ENCODE results near the gene F7. TPM values are rescaled to one million over a fixed set of nuclear protein-coding genes. Genes with fewer than 3 reads are reported as not detected.

Gene F7
- total and polyA plus RNA-seq, 9 of the 15 experiments (the other 6 are each of a cell fraction or from before 2014, with no cell fraction given) = not detected

DNA sequence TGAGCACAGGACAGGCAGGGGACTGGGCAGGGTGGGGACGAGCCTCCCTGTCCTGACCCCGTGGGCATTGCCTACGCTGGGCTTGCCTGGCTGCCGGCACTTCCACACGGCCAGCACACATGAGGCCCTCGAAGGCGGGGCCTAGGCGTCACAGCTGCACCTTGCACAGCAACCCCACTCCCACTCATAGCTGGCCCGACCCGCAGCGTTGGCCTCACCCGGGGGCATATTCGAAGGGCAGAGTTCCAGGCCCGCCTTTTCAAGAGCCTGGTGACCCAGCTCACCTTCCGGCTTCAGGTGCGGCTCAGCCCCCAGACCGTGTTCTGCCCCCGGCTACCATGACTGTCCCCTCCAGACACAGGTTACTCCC, 36.0 kb downstream of the F7 start (continued):
- TF ChIP-seq, protein P1, sequence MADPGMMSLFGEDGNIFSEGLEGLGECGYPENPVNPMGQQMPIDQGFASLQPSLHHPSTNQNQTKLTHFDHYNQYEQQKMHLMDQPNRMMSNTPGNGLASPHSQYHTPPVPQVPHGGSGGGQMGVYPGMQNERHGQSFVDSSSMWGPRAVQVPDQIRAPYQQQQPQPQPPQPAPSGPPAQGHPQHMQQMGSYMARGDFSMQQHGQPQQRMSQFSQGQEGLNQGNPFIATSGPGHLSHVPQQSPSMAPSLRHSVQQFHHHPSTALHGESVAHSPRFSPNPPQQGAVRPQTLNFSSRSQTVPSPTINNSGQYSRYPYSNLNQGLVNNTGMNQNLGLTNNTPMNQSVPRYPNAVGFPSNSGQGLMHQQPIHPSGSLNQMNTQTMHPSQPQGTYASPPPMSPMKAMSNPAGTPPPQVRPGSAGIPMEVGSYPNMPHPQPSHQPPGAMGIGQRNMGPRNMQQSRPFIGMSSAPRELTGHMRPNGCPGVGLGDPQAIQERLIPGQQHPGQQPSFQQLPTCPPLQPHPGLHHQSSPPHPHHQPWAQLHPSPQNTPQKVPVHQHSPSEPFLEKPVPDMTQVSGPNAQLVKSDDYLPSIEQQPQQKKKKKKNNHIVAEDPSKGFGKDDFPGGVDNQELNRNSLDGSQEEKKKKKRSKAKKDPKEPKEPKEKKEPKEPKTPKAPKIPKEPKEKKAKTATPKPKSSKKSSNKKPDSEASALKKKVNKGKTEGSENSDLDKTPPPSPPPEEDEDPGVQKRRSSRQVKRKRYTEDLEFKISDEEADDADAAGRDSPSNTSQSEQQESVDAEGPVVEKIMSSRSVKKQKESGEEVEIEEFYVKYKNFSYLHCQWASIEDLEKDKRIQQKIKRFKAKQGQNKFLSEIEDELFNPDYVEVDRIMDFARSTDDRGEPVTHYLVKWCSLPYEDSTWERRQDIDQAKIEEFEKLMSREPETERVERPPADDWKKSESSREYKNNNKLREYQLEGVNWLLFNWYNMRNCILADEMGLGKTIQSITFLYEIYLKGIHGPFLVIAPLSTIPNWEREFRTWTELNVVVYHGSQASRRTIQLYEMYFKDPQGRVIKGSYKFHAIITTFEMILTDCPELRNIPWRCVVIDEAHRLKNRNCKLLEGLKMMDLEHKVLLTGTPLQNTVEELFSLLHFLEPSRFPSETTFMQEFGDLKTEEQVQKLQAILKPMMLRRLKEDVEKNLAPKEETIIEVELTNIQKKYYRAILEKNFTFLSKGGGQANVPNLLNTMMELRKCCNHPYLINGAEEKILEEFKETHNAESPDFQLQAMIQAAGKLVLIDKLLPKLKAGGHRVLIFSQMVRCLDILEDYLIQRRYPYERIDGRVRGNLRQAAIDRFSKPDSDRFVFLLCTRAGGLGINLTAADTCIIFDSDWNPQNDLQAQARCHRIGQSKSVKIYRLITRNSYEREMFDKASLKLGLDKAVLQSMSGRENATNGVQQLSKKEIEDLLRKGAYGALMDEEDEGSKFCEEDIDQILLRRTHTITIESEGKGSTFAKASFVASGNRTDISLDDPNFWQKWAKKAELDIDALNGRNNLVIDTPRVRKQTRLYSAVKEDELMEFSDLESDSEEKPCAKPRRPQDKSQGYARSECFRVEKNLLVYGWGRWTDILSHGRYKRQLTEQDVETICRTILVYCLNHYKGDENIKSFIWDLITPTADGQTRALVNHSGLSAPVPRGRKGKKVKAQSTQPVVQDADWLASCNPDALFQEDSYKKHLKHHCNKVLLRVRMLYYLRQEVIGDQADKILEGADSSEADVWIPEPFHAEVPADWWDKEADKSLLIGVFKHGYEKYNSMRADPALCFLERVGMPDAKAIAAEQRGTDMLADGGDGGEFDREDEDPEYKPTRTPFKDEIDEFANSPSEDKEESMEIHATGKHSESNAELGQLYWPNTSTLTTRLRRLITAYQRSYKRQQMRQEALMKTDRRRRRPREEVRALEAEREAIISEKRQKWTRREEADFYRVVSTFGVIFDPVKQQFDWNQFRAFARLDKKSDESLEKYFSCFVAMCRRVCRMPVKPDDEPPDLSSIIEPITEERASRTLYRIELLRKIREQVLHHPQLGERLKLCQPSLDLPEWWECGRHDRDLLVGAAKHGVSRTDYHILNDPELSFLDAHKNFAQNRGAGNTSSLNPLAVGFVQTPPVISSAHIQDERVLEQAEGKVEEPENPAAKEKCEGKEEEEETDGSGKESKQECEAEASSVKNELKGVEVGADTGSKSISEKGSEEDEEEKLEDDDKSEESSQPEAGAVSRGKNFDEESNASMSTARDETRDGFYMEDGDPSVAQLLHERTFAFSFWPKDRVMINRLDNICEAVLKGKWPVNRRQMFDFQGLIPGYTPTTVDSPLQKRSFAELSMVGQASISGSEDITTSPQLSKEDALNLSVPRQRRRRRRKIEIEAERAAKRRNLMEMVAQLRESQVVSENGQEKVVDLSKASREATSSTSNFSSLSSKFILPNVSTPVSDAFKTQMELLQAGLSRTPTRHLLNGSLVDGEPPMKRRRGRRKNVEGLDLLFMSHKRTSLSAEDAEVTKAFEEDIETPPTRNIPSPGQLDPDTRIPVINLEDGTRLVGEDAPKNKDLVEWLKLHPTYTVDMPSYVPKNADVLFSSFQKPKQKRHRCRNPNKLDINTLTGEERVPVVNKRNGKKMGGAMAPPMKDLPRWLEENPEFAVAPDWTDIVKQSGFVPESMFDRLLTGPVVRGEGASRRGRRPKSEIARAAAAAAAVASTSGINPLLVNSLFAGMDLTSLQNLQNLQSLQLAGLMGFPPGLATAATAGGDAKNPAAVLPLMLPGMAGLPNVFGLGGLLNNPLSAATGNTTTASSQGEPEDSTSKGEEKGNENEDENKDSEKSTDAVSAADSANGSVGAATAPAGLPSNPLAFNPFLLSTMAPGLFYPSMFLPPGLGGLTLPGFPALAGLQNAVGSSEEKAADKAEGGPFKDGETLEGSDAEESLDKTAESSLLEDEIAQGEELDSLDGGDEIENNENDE (IDR thresholded peaks at IDR 0.05; ENCODE audit: low read depth, low read length) = no peak
- TF ChIP-seq, protein P2, sequence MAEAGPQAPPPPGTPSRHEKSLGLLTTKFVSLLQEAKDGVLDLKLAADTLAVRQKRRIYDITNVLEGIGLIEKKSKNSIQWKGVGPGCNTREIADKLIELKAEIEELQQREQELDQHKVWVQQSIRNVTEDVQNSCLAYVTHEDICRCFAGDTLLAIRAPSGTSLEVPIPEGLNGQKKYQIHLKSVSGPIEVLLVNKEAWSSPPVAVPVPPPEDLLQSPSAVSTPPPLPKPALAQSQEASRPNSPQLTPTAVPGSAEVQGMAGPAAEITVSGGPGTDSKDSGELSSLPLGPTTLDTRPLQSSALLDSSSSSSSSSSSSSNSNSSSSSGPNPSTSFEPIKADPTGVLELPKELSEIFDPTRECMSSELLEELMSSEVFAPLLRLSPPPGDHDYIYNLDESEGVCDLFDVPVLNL (CRISPR knock-in tag; IDR thresholded peaks at IDR 0.05; ENCODE audit: low read depth) = no peak
- TF ChIP-seq PYGO2 (tag; IDR thresholded peaks at IDR 0.05) (no peak), ZNF830 (CRISPR knock-in tag; IDR thresholded peaks at IDR 0.05) (no peak), BCOR (IDR thresholded peaks at IDR 0.05) (no peak), GATAD2A (IDR thresholded peaks at IDR 0.05) (no peak), ZNF282 (CRISPR knock-in tag; IDR thresholded peaks at IDR 0.05) (no peak), ZNF551 (CRISPR knock-in tag; IDR thresholded peaks at IDR 0.05) (no peak), PHF8 (IDR thresholded peaks at IDR 0.05; ENCODE audit: borderline replicate concordance, low read length) (no peak), RBM17 (IDR thresholded peaks at IDR 0.05; ENCODE audit: borderline replicate concordance, low read depth, low read length) (no peak), RFX1 (IDR thresholded peaks at IDR 0.05) (no peak)
- TF ChIP-seq, protein P3, sequence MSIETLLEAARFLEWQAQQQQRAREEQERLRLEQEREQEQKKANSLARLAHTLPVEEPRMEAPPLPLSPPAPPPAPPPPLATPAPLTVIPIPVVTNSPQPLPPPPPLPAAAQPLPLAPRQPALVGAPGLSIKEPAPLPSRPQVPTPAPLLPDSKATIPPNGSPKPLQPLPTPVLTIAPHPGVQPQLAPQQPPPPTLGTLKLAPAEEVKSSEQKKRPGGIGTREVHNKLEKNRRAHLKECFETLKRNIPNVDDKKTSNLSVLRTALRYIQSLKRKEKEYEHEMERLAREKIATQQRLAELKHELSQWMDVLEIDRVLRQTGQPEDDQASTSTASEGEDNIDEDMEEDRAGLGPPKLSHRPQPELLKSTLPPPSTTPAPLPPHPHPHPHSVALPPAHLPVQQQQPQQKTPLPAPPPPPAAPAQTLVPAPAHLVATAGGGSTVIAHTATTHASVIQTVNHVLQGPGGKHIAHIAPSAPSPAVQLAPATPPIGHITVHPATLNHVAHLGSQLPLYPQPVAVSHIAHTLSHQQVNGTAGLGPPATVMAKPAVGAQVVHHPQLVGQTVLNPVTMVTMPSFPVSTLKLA (conservative IDR thresholded peaks at IDR 0.05) = no peak
- TF ChIP-seq, protein P4, sequence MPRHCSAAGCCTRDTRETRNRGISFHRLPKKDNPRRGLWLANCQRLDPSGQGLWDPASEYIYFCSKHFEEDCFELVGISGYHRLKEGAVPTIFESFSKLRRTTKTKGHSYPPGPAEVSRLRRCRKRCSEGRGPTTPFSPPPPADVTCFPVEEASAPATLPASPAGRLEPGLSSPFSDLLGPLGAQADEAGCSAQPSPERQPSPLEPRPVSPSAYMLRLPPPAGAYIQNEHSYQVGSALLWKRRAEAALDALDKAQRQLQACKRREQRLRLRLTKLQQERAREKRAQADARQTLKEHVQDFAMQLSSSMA (CRISPR knock-in tag; IDR thresholded peaks at IDR 0.05) = no peak
